GM23338 (cell line): Measurements from ENCODE around the gene CD7. TPM values are rescaled to one million over a fixed set of nuclear protein-coding genes. Genes with fewer than 3 reads are reported as not detected.

Experiments used
- ATAC-seq: fragments of 200-7000 bp; cut with Tn5 transposase; 3 replicates; pipeline ENCODE4 v1.9.1; 2020
- DNase-seq: peaks from one replicate; pipeline ENCODE4 v3.0.0-alpha.2; 2015; ENCODE audit warnings: low spot score
- H2AFZ ChIP-seq: fragments of 200-600 bp; sonication (generic); 2 replicates; pipeline ENCODE4 v1.8.0; 2016; ENCODE audit warnings: antibody characterized with exemption, mild to moderate bottlenecking, moderate library complexity
- H3F3A ChIP-seq: fragments of 200-600 bp; sonication (generic); replicated peaks from 2 replicates; pipeline ENCODE4 v1.8.0; 2017; ENCODE audit warnings: antibody characterized with exemption, mixed run types, low read depth
- H3K27ac ChIP-seq: fragments of 200-600 bp; sonication (generic); 2 replicates; pipeline ENCODE4 v1.6.1; 2016; ENCODE audit warnings: low read depth
- H3K27me3 ChIP-seq: fragments of 200-600 bp; sonication (generic); 2 replicates; pipeline ENCODE4 v1.8.0; 2016; ENCODE audit warnings: mild to moderate bottlenecking, mixed run types, moderate library complexity; ENCODE audit not compliant: insufficient read depth
- H3K36me3 ChIP-seq: fragments of 200-600 bp; sonication (generic); 2 replicates; pipeline ENCODE4 v1.8.0; 2016; ENCODE audit warnings: mild to moderate bottlenecking; ENCODE audit not compliant: insufficient read depth
- H3K4me1 ChIP-seq: fragments of 200-600 bp; sonication (generic); 2 replicates; pipeline ENCODE4 v1.8.0; 2016; ENCODE audit warnings: mild to moderate bottlenecking, moderate library complexity; ENCODE audit not compliant: insufficient read depth
- H3K4me2 ChIP-seq: fragments of 200-600 bp; sonication (generic); 2 replicates; pipeline ENCODE4 v1.7.1; 2017; ENCODE audit warnings: mixed run types
- H3K4me3 ChIP-seq: fragments of 200-600 bp; sonication (generic); 2 replicates; pipeline ENCODE4 v1.6.1; 2016; ENCODE audit warnings: mixed run types
- H3K79me2 ChIP-seq: fragments of 200-600 bp; sonication (generic); replicated peaks from 2 replicates; pipeline ENCODE4 v1.8.0; 2017; ENCODE audit warnings: mild to moderate bottlenecking; ENCODE audit not compliant: insufficient read depth
- H3K9me2 ChIP-seq: fragments of 200-600 bp; sonication (generic); 2 replicates; pipeline ENCODE4 v1.8.0; 2017; ENCODE audit not compliant: insufficient read depth
- H4K20me1 ChIP-seq: fragments of 200-600 bp; sonication (generic); replicated peaks from 2 replicates; pipeline ENCODE4 v1.8.0; 2017; ENCODE audit warnings: mild to moderate bottlenecking; ENCODE audit not compliant: insufficient read depth
- H3K27ac Mint-ChIP-seq: 2 replicates; pipeline ENCODE4 v1.8.0; 2020; ENCODE audit warnings: inconsistent platforms, mild to moderate bottlenecking, moderate library complexity, mixed read lengths
- H3K27me3 Mint-ChIP-seq: 3 replicates; pipeline ENCODE4 v1.8.0; 2022; ENCODE audit warnings: low read depth, mild to moderate bottlenecking, moderate library complexity, mixed read lengths, inconsistent platforms; ENCODE audit not compliant: insufficient read depth, poor library complexity
- H3K36me3 Mint-ChIP-seq: 3 replicates; pipeline ENCODE4 v1.8.0; 2021; ENCODE audit warnings: low read depth, mild to moderate bottlenecking, inconsistent platforms, moderate library complexity, mixed read lengths
- H3K4me1 Mint-ChIP-seq: 3 replicates; pipeline ENCODE4 v1.8.0; 2020; ENCODE audit warnings: mild to moderate bottlenecking, inconsistent platforms, mixed read lengths
- H3K4me3 Mint-ChIP-seq: 3 replicates; pipeline ENCODE4 v1.8.0; 2021; ENCODE audit warnings: moderate library complexity, mild to moderate bottlenecking, inconsistent platforms, mixed read lengths
- H3K9me3 Mint-ChIP-seq: 3 replicates; pipeline ENCODE4 v1.8.0; 2020; ENCODE audit warnings: moderate library complexity, mild to moderate bottlenecking, inconsistent platforms, mixed read lengths
- CREB1 ChIP-seq: fragments of 250-450 bp; sonication (Bioruptor Pico); IDR thresholded peaks from 2 replicates; pipeline ENCODE4 v1.5.0; 2020; ENCODE audit warnings: low read depth, mild to moderate bottlenecking, moderate library complexity
- CTCF ChIP-seq, 2 experiments: fragments of 200-600 bp in 1 of 2; sonication (generic) in 1 of 2; conservative IDR thresholded peaks; 2 replicates each; pipeline versions ENCODE4 v1.5.1 to v1.6.1; 2016 to 2017; ENCODE audit warnings: antibody characterized with exemption in 2 of 2, low read depth in 2 of 2, mild to moderate bottlenecking in 2 of 2, moderate library complexity in 1 of 2
- ETS1 ChIP-seq: IDR thresholded peaks from 2 replicates; pipeline ENCODE4 v1.6.1; 2016; ENCODE audit warnings: antibody characterized with exemption
- EZH2 ChIP-seq: fragments of 200-600 bp; sonication (generic); IDR thresholded peaks from one replicate; pipeline ENCODE4 v1.8.0; 2017; ENCODE audit warnings: antibody characterized with exemption, mild to moderate bottlenecking, low read depth; ENCODE audit not compliant: unreplicated experiment
- EZH2phosphoT487 ChIP-seq: fragments of 200-600 bp; sonication (generic); IDR thresholded peaks from one replicate; pipeline ENCODE4 v1.8.1; 2018; ENCODE audit warnings: antibody characterized with exemption; ENCODE audit not compliant: unreplicated experiment
- JUNB ChIP-seq: IDR thresholded peaks from one replicate; pipeline ENCODE4 v1.6.1; 2016; ENCODE audit warnings: antibody characterized with exemption; ENCODE audit not compliant: unreplicated experiment
- NANOG ChIP-seq: IDR thresholded peaks from 2 replicates; pipeline ENCODE4 v1.6.1; 2016; ENCODE audit warnings: antibody characterized with exemption, borderline replicate concordance
- POLR2AphosphoS5 ChIP-seq: IDR thresholded peaks from 2 replicates; pipeline ENCODE4 v1.6.1; 2016; ENCODE audit warnings: antibody characterized with exemption, low read depth
- REST ChIP-seq: IDR thresholded peaks from one replicate; pipeline ENCODE4 v1.6.1; 2018; ENCODE audit warnings: antibody characterized with exemption; ENCODE audit not compliant: unreplicated experiment
- STAT1 ChIP-seq: IDR thresholded peaks from one replicate; pipeline ENCODE4 v1.6.1; 2016; ENCODE audit warnings: antibody characterized with exemption; ENCODE audit not compliant: unreplicated experiment
- ZNF114 ChIP-seq: fragments of 250-450 bp; sonication (Bioruptor Pico); IDR thresholded peaks from 2 replicates; pipeline ENCODE4 v1.5.0; 2020; ENCODE audit warnings: mild to moderate bottlenecking, moderate library complexity
- ZNF331 ChIP-seq: fragments of 250-450 bp; sonication (Bioruptor Pico); IDR thresholded peaks from 2 replicates; pipeline ENCODE4 v1.5.0; 2020; ENCODE audit warnings: low read depth, mild to moderate bottlenecking, moderate library complexity
- ZNF462 ChIP-seq: fragments of 250-450 bp; sonication (Bioruptor Pico); IDR thresholded peaks from 2 replicates; pipeline ENCODE4 v1.5.0; 2020; ENCODE audit warnings: mild to moderate bottlenecking, moderate library complexity
- polyA plus RNA-seq: library from polyadenylated mRNA; unstranded; fragments of >200 nt; fragmentation: Nextera tagmentation; extraction: Ambion mirVana; gene quantifications from 2 replicates; pipeline ENCODE4 v1.2.1, GENCODE V29; 2016
- total RNA-seq: library from RNA; depleted of rRNA; stranded (reverse); fragments of >200 nt; shearing (Covaris generic); gene quantifications from 2 replicates; pipeline ENCODE4 v1.2.3, GENCODE V29; 2014

The CD7 gene
- total and polyA plus RNA-seq, 2 experiments from 2014 or later = 0.42 to 0.44 TPM

- H3K9me2 ChIP-seq = no peaks in the 10 kb centered on the region
- no peaks in the 10 kb centered on the region for H4K20me1 ChIP-seq
- no peaks in the 10 kb centered on the region for H3K36me3 ChIP-seq
- no peak overlapping the region for H3K4me3 ChIP-seq
- H3K36me3 Mint-ChIP-seq = no peaks in the 10 kb centered on the region
- H3K4me1 ChIP-seq = no peaks in the 10 kb centered on the region
- peaks cover 8% of the 10 kb centered on the region; the same call in 2 of the 3 replicates for H3K4me1 Mint-ChIP-seq
- H3K27ac ChIP-seq = no peak overlapping the region
- H3K4me2 ChIP-seq = no peak overlapping the region
- H3F3A ChIP-seq = peaks cover 14% of the 10 kb centered on the region
- DNase-seq (no peak), ATAC-seq (no peak)
- peaks cover 11% of the 10 kb centered on the region for H3K27me3 Mint-ChIP-seq
- no peak overlapping the region for H3K4me3 Mint-ChIP-seq
- H3K27ac Mint-ChIP-seq = no peak overlapping the region
- H3K9me3 Mint-ChIP-seq = no peaks in the 10 kb centered on the region
- no peaks in the 10 kb centered on the region for H3K79me2 ChIP-seq
- TF ChIP-seq ZNF462 (CRISPR knock-in tag) = no peak
- no peak for TF ChIP-seq JUNB
- no peak for TF ChIP-seq POLR2AphosphoS5
- TF ChIP-seq CTCF (conservative IDR thresholded peaks at IDR 0.05; ENCODE audit: low read depth in 2 of 2) = no peak
- TF ChIP-seq ETS1 = no peak
- no peak for TF ChIP-seq REST
- no peak for TF ChIP-seq ZNF331 (CRISPR knock-in tag)
- no peak for TF ChIP-seq NANOG
- TF ChIP-seq CREB1 (CRISPR knock-in tag) = no peak
- no peak for TF ChIP-seq STAT1
- no peak for TF ChIP-seq EZH2
- TF ChIP-seq EZH2phosphoT487 = no peak
- TF ChIP-seq ZNF114 (CRISPR knock-in tag) = no peak
- no peak overlapping the region; the same call in 1 of the 2 replicates for H2AFZ ChIP-seq
- H3K27me3 ChIP-seq = no peaks in the 10 kb centered on the region
These were observed 4.6 kb upstream of the CD7 start for GRCh38 chr17:82321947-82322466.
